Measurements from ENCODE around the gene RPL28.

The RPL28 gene

DNA sequence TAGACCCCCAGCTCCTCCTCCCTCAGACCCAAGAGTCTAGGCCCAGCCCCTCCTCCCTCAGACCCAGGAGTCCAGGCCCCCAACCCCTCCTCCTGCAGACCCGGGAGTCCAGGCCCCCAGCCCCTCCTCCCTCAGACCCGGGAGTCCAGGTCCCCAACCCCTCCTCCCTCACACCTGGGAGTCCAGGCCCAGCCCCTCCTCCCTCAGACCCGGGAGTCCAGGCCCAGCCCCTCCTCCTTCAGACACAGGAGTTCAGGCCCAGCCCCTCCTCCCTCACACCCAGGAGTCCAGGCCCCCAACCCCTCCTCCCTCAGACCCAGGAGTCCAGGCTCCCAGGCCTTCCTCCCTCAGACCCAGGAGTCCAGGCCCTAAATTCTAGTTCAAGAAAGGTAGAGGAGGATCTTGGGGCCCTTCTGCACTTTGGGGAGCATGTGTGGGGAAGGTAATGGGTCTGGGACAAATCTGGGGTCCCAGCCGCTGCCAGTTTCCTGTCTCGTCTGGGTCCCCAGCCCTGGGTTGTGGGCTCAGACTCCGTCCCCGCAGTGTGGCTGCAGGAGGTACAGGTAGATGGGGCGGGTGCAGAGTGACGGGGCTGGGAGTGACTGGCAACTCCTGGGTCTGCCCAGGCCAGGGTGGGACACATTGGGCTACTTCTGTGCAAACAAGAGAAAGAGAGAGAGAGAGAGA lies 12.3 kb upstream of the RPL28 start:
- DNase-seq (ENCODE audit: low spot score), result no peak

DNA sequence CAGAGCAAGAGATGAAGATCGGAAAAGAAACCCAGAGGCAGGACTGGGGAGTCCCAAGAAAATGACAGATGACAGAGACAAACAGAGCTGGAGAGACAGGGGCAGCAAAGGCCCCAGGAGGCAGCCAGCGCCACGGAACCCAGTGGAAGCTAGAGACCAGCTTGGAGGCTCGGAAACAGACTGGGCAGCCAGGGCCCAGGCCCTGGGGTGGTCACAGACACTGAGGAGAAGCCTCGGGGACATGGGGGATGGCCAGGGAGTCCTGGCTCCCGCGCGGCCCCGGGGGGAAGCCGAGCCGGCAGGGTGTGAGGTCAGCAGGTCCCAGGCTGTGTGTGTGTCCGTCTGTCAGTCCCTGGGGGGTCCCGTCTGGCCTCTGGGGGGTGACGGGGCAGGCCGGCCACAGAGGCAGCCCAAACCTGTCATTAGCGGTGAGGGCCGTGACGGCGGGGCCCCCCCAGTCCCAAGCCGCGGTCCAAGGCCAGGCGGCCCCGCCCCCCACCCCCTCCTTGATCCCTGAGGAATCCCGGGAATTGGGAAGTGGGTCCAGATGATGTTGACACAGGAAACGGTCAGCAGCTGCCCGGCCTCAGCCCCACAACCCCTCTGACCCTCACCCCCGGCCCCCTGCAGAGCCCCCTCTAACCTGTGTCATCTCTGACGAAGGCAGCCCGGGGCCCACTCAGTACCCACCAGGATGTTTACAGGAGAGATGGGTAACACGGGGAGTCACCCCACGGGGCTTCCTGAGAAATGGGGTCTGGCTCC lies 11.6 kb upstream of the RPL28 start:
- no peak for DNase-seq (ENCODE audit: low spot score)

GRCh38 chr19:55376241-55376933 lies 9.3 kb upstream of the RPL28 start, which contains the start of gene TMEM190:
TMEM190 (plus strand) TSS chr19:55376826; CDS start chr19:55376854, 28 bp downstream.
- no peak for DNase-seq (ENCODE audit: low spot score)

- no peak for DNase-seq (ENCODE audit: low spot score)
Observed at GRCh38 chr19:55377356-55378131, 8.2 kb upstream of the RPL28 start.

DNA sequence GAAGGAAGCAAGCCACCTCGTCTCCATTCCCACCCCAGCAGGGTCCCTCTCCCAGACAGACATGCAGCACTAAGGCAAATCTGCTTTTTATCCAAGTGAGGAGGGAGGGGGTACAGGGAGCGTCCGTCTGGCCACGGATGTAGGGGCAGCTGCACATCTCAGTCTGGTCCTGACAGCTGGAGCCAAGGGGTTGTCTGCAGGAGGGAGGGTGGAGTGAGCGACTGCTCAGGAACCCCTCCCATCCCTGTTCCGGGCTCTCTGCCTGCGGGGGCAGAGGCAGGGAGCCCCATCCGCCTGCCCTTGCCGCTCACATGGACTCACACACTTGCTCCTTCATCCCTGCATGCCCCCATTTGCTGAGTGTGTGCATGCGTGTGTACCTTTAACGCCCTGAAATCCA lies 6.6 kb upstream of the RPL28 start:
- no peak for DNase-seq (ENCODE audit: low spot score)

GRCh38 chr19:55382013-55382412 lies 3.7 kb upstream of the RPL28 start:
- DNase-seq (ENCODE audit: low spot score), result no peak

- DNase-seq (ENCODE audit: low spot score), result no peak
Observed at GRCh38 chr19:55382522-55383054, 3.1 kb upstream of the RPL28 start.

DNA sequence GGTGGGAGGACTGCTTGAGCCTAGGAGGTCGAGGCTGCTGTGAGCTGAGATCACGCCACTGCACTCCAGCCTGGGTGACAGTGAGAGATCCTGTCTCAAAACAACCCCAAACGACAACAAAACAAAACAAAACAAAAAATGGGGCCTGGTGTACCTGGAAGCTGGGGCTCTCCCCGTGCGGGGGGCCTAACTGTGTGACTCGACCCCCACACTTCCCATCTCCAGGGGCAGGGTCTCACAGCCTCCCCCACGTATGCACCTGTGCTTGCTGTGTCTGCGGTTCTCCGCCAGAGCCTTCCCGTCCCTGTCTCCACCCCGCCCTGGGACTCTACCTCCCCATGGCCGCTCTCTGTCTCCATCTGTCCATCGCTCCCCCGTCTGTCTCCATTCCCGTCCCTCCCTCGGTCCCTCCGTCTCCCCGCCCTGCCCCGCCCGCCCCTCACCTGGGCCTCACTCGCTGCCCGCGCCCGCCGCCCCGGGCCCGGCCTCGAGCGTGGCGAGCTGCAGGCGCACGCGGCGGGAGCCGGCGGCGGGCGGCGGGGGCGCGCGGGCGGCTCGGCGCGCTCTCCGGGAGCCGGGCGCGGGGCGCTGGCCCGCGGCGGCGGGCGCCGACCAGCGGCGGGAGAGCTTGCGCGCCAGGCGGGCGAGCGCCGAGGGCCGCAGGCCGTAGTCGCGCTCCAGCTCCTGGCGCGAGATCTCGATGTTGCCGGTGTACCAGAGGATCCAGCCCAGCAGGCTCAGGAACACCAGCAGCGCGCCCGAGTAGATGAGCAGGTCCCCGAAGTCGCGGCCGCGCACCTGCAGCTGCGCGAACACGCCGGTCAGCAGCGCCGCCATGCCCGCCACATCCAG lies 2.2 kb upstream of the RPL28 start:
- DNase-seq (ENCODE audit: low spot score), result peak; percentile 44

- DNase-seq (ENCODE audit: low spot score), result no peak
Observed at GRCh38 chr19:55384131-55384919, 1.4 kb upstream of the RPL28 start, which contains the start of gene TMEM238. TMEM238 (minus strand) TSS chr19:55384292; CDS start chr19:55384259, 33 bp downstream.

- peak; percentile 94 for DNase-seq (ENCODE audit: low spot score)
Observed at GRCh38 chr19:55384920-55385723, 610 bp upstream of the RPL28 start.

DNA sequence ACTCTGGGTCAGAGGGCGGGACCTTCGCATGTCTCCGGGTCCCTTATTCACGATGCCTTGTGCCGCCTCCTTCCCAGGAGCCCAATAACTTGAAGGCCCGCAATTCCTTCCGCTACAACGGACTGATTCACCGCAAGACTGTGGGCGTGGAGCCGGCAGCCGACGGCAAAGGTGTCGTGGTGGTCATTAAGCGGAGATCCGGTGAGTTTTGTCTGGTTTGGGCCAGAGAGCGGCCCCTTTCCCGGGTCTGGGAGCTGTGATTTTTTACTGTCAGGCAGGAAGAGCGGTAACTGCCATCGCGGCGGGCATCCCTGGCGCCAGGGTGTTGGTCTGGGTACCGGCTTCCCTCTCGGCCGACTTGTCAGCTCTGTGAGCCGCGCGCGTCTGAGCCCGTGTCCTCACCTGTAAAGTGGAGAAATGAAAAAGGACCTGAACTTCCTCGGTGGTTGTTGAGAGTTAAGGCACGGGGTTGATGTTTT lies 800 bp downstream of the RPL28 start:
- DNase-seq (ENCODE audit: low spot score), result no peak

DNA sequence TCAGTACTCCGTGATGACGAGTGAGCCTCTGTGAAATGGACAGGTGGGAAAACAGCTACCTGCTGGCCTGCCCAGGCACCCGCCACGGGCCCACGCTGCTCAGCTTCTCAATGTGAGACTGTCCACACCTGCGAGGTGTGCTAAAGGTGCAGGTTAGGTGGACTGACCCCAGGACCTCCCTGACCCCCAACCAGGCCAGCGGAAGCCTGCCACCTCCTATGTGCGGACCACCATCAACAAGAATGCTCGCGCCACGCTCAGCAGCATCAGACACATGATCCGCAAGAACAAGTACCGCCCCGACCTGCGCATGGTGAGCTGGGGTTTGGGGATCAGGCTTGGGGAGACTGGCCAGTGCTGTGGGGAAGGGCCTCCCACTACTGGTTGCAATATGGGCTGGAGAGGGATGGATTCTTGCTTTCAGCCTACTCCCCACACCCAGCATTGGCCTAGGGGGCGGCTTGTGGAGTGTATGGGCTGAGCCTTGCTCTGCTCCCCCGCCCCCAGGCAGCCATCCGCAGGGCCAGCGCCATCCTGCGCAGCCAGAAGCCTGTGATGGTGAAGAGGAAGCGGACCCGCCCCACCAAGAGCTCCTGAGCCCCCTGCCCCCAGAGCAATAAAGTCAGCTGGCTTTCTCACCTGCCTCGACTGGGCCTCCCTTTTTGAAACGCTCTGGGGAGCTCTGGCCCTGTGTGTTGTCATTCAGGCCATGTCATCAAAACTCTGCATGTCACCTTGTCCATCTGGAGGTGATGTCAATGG lies 2.2 kb downstream of the RPL28 start:
- no peak for DNase-seq (ENCODE audit: low spot score)

DNA sequence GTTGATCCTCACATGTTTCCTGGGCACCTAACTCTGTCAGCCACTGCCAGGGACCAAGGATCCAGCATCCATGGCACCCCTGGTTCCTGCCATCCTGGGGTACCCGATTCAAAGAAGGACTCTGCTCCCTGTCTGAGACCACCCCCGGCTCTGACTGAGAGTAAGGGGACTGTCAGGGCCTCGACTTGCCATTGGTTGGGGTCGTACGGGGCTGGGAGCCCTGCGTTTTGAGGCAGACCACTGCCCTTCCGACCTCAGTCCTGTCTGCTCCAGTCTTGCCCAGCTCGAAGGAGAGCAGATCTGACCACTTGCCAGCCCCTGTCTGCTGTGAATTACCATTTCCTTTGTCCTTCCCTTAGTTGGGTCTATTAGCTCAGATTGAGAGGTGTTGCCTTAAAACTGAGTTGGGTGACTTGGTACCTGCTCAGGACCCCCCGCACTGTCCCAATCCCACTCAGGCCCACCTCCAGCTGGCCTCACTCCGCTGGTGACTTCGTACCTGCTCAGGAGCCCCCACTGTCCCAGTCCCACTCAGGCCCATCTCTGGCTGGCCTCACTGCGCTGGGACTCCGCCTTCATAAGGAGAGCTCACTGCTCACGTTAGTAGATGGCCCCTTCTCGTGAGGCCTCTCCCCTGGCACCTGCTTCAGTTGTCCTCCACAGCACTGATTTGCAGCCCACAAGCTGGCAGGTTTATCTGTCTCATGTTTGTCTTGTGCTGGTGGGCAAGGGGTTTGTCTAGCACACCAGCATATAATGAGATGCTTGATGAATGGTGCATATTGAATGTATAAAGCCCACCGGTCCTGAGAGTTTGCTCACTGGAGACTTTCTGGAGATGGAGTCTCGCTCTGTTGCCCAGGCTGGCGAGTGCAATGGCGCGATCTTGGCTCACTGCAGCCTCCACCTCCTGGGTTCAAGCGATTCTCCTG lies 3.9 kb downstream of the RPL28 start:
- DNase-seq (ENCODE audit: low spot score), result no peak

GRCh38 chr19:55390461-55390880 lies 4.7 kb downstream of the RPL28 start:
- DNase-seq (ENCODE audit: low spot score), result no peak

- no peak for DNase-seq (ENCODE audit: low spot score)
Observed at GRCh38 chr19:55391191-55391670, 5.5 kb downstream of the RPL28 start.

DNA sequence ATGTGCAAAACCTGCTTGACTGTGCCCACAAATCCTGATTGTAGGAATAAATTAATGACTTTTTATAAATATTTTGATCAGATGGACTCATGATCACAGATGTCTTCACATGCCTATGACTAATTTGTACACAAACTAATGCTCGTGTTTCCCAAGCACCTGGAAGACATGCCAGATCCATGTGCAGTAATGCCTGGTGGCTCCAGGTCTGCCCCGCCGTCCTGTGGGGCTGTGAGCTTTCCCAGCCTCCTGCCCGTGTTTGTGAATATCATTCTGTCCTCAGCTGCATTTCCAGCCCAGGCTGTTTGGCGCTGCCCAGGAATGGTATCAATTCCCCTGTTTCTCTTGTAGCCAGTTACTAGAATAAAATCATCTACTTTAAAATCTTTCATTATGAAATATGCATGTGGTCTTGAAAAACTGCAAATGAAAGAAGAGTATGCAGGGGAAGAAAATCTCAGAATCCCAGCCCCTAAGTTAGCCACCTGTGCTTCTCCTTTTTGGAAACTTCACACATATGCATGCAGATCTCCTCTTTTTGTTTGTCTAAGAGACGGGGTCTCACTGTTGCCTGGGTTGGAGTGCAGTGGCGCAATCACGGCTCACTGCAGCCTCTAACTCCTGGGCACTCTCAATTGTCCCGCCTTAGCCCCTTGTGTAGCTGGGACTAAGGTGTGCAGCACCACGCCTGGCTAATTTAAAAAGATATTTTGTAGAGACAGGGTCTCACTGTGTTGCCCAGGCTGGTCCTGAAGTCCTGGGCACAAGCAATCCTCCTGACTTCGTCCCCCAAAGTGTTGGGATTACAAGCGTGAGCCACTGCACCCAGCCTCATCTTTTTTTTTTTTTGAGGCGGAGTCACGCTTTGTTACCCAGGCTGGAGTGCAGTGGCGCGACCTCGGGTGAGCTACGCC lies 6.2 kb downstream of the RPL28 start:
- DNase-seq (ENCODE audit: low spot score), result no peak
